Left lung (tissue), 10 donors: Measurements from ENCODE around the gene ADAM33. TPM values are rescaled to one million over a fixed set of nuclear protein-coding genes. Genes with fewer than 3 reads are reported as not detected.

Experiments
- ATAC-seq: fragments of 200-7000 bp; cut with Tn5 transposase; one replicate; pipeline ENCODE4 v1.9.1; 2020; ENCODE audit warnings: moderate library complexity
- DNase-seq, 4 donors: peaks; one replicate each; pipeline ENCODE4 v3.0.0-alpha.2; 2013 to 2020
- H3K27ac ChIP-seq, 2 donors: fragments of 200-600 bp; sonication (generic) in 1 of 2; one replicate each; pipeline versions ENCODE4 v1.5.0 to v1.8.0; 2020 to 2021
- H3K27me3 ChIP-seq, 2 donors: fragments of 200-600 bp; sonication (generic) in 1 of 2; one replicate each; pipeline versions ENCODE4 v1.5.0 to v1.8.0; 2020 to 2021
- H3K36me3 ChIP-seq, 2 donors: fragments of 200-600 bp; sonication (generic) in 1 of 2; one replicate each; pipeline versions ENCODE4 v1.5.0 to v1.8.0; 2020 to 2021
- H3K4me1 ChIP-seq, 2 donors: fragments of 200-600 bp; one replicate each; pipeline ENCODE4 v1.8.0; 2021
- H3K4me3 ChIP-seq, 2 donors: fragments of 200-600 bp; sonication (generic) in 1 of 2; one replicate each; pipeline versions ENCODE4 v1.5.0 to v1.8.0; 2020 to 2021; ENCODE audit warnings: mild to moderate bottlenecking in 1 of 2
- H3K9me3 ChIP-seq, 2 donors: fragments of 200-600 bp; sonication (generic) in 1 of 2; one replicate each; pipeline versions ENCODE4 v1.5.0 to v1.8.0; 2020 to 2021
- CTCF ChIP-seq, 2 donors: fragments of 200-600 bp; sonication (generic) in 1 of 2; IDR thresholded peaks; one replicate each; pipeline versions ENCODE4 v1.5.0 to v1.8.0; 2021; ENCODE audit warnings: antibody characterized with exemption in 2 of 2
- intact Hi-C, 2 donors: fragments of 100-400 bp; cut with DNase I; formaldehyde crosslinking; loops; one replicate each; pipeline versions ENCODE4 v1.11.2 to v1.14.2; 2022
- polyA plus RNA-seq, 6 donors: library from polyadenylated mRNA; unstranded; fragments of 120-200 nt; gene quantifications; one replicate each; pipeline ENCODE4 v1.2.1, GENCODE V29; 2013; ENCODE audit not compliant: insufficient read length in 6 of 6
- total RNA-seq, 2 donors: library from RNA; stranded (reverse); fragmentation: NEBNext Ultra II Directional; extraction: Animal tissue kit (Norgen Biotek cat#: 25700); gene quantifications; one replicate each; pipeline ENCODE4 v1.2.1, GENCODE V29; 2021
- donor health status: DM: no; HTN: yes; CAD: no.
- donor health status: DM: no; HTN: no; CAD: no.

ADAM33 gene
- total and polyA plus RNA-seq, 8 donors: 7.4 to 18.6 (median 11.6) TPM

GRCh38 chr20:3716195-3716834 lies 34.5 kb upstream of the ADAM33 start:
- Histone ChIP-seq H3K27me3 (peaks cover 0 to 13% of the 10 kb centered on the region in 2 donors), H3K4me3 (no peak overlapping the region), H3K27ac (no peak overlapping the region), H3K36me3 (no peaks in the 10 kb centered on the region), H3K9me3 (no peaks in the 10 kb centered on the region), H3K4me1 (peaks cover 0 to 23% of the 10 kb centered on the region in 2 donors)
- intact Hi-C loops: no loop called here
- peak in 1 of 4 donors; percentile 70 for DNase-seq
- TF ChIP-seq CTCF (IDR thresholded peaks at IDR 0.05): peak; percentile 58 to 67
- ATAC-seq: peak; percentile 65

GRCh38 chr20:3714092-3714491 lies 32.3 kb upstream of the ADAM33 start:
- DNase-seq (no peak), ATAC-seq (peak; percentile 37)
- intact Hi-C loops: no loop called here
- Histone ChIP-seq H3K36me3 (no peaks in the 10 kb centered on the region), H3K4me1 (peaks cover 6 to 39% of the 10 kb centered on the region in 2 donors), H3K9me3 (no peaks in the 10 kb centered on the region), H3K27ac (peak overlapping the region in 1 of 2 donors; percentile 34), H3K4me3 (no peak overlapping the region), H3K27me3 (no peaks in the 10 kb centered on the region)
- no peak for TF ChIP-seq CTCF (IDR thresholded peaks at IDR 0.05)

GRCh38 chr20:3712279-3712873 lies 30.6 kb upstream of the ADAM33 start, which contains the start of gene SIGLEC1:
TSS of gene SIGLEC1 (minus strand) at chr20:3712600. CDS start at chr20:3707128, 5,472 bp downstream.
- peak; percentile 63 for ATAC-seq
- intact Hi-C loops: no loop called here
- peak in 2 of 4 donors; percentile 88 to 90 for DNase-seq
- Histone ChIP-seq H3K27me3 (no peaks in the 10 kb centered on the region), H3K27ac (peak within 1 kb of the TSS in 1 of 2 donors; percentile 60), H3K4me3 (peak within 1 kb of the TSS in 1 of 2 donors; percentile 35), H3K9me3 (no peaks in the 10 kb centered on the region), H3K36me3 (no peaks in the 10 kb centered on the region), H3K4me1 (peaks cover 6 to 39% of the 10 kb centered on the region in 2 donors)
- no peak for TF ChIP-seq CTCF (IDR thresholded peaks at IDR 0.05)

GRCh38 chr20:3711484-3711941 lies 29.7 kb upstream of the ADAM33 start:
- Histone ChIP-seq H3K4me3 (peak overlapping the region in 1 of 2 donors; percentile 35), H3K9me3 (no peaks in the 10 kb centered on the region), H3K36me3 (peaks cover 0 to 4% of the 10 kb centered on the region in 2 donors), H3K27ac (peak overlapping the region in 1 of 2 donors; percentile 60), H3K4me1 (peaks cover 6 to 39% of the 10 kb centered on the region in 2 donors), H3K27me3 (no peaks in the 10 kb centered on the region)
- no peak for DNase-seq
- intact Hi-C loops: no loop called here
- ATAC-seq: peak; percentile 21
- no peak for TF ChIP-seq CTCF (IDR thresholded peaks at IDR 0.05)
